Daoy (cell line): ENCODE data around the gene ACD. TPM values are rescaled to one million over a fixed set of nuclear protein-coding genes. Genes with fewer than 3 reads are reported as not detected.

Experiments used
- DNase-seq: peaks from one replicate; pipeline ENCODE4 v3.0.0-alpha.2; 2015; ENCODE audit warnings: low read depth
- total RNA-seq: library from RNA; depleted of rRNA; stranded (reverse); fragments of >200 nt; shearing (Covaris generic); gene quantifications from 2 replicates; pipeline ENCODE4 v1.2.3, GENCODE V29; 2014

ACD gene
- total RNA-seq, 1 experiment from 2014 or later, result 31.6 TPM

DNA sequence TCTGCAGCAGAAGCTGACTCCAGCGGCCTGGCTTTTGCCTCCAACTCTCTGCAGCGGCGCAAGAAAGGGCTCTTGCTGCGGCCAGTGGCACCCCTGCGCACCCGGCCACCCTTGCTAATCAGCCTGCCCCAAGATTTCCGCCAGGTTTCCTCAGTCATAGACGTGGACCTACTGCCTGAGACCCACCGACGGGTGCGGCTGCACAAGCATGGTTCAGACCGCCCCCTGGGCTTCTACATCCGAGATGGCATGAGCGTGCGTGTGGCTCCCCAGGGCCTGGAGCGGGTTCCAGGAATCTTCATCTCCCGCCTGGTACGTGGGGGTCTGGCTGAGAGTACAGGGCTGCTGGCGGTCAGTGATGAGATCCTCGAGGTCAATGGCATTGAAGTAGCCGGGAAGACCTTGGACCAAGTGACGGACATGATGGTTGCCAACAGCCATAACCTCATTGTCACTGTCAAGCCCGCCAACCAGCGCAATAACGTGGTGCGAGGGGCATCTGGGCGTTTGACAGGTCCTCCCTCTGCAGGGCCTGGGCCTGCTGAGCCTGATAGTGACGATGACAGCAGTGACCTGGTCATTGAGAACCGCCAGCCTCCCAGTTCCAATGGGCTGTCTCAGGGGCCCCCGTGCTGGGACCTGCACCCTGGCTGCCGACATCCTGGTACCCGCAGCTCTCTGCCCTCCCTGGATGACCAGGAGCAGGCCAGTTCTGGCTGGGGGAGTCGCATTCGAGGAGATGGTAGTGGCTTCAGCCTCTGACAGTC lies 2.0 kb upstream of the ACD start:
- DNase-seq, result no peak

DNA sequence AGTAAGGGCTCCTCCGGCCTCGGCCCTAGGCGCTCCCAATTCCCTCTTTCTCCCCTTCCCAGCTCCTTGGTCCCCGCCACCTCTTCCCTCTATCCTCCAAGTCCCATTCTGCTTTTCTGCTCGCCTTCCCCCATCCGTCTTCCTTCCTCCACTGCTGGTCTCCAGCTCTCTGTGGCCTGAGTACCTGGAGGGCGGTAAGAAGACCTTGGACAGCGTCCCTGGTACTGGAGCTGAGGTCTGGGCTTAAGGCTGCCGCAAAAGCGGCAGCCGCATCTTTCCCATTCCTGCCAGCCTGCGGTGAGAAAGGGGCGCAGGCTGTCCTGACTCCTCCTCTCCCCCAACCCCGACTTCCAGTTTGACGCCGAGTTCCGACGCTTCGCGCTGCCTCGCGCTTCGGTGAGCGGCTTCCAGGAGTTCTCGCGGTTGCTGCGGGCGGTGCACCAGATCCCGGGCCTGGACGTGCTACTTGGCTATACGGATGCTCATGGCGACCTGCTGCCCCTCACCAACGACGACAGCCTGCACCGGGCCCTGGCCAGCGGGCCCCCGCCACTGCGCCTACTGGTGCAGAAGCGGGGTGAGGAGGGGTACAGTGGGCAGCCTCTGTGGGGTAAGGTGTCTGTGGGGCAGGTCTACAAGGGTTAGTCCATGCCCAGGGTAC lies 1.2 kb upstream of the ACD start:
- DNase-seq, result peak; percentile 40

GRCh38 chr16:67660564-67661028 lies 536 bp upstream of the ACD start, which contains the start of gene PARD6A:
TSS of gene PARD6A (plus strand) at chr16:67660960. CDS start at chr16:67661039, 79 bp downstream.
- peak; percentile 93 for DNase-seq

DNA sequence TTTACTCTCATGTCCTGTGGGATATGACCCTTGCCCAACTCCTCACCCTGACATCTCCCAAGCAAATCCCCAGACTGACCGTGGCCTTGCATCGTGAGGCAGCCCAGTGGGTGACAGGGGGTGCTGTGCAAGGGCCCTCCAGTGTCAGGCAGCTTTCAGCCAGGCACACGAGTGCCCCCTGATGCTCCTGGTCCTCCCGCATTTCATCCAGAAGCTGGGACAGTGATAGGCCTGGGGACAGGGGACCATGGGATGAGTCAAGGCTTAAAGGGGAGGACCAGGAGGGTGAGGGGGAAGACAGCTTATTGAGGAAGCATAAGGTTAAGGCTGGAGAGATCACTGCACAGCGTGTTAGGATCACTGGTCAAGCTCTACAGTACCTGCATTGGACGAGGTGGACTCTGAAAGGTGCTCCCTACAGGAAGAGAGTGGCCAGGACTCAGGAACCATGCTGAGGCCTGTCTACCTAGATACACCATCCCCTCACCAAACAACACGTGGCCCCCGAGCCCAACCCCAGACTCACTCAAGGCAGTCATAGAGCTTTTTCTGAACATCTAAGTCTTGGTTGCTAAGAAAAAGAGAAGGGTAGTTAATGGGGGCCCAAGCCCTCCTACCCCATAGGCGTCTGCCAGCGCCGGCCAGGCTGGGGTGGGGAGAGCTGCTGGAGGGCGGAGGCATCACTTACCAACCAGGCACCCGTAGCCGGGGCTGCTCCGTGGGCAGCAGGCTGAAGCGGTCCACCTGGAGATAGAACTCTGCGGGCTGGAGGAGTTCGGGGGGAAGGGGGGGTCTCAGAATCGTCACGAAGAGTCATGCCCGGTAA lies 998 bp downstream of the ACD start:
- no peak for DNase-seq

GRCh38 chr16:67657751-67658518 lies 2.1 kb downstream of the ACD start:
- no peak for DNase-seq

DNA sequence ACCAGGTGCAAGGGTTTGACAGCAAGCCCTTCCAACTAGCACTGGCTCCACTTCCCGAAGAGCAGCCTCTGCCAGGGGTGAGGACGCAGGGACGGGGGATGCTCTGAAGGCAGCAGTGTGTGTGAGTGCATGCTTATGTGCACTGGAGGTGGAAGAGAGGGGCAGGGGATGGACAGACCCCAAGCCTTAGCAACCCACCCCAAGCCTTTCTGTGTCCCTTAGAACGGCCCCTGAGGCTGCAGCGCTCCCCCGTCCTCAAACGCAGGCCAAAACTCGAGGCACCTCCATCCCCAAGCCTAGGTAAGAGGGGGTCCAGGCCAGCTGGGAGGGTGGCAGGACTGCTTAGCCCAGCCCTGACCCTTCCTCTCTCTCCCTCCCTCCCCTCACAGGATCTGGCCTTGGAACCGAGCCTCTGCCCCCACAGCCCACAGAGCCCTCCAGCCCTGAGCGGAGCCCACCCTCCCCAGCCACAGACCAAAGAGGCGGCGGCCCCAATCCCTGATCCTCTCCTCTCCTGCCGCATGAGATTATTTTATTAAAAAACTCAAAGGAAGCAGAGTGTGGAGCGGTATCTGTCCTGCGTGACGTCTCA lies 2.9 kb downstream of the ACD start:
- DNase-seq, result no peak

GRCh38 chr16:67656344-67657016 lies 3.6 kb downstream of the ACD start:
- DNase-seq, result no peak

- DNase-seq, result no peak
These were observed 4.7 kb downstream of the ACD start for GRCh38 chr16:67655363-67655762.

DNA sequence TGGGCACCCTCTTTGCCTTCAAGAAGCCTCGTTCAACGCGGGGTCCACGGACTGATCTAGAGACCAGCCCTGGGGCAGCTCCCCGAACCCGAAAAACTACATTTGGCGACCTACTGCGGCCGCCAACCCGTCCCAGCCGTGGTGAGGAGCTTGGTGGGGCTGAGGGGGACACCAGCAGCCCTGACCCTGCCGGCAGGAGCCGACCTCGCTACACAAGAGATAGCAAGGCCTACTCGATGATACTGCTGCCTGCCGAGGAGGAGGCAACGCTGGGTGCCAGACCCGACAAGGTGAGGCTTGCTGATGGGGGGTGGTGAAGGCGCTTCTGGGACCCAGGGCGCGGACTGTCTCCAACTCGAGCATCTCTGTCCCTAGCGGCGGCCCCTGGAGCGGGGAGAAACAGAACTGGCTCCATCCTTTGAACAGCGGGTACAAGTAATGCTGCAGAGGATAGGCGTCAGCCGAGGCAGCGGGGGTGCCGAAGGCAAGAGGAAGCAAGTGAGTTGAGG lies 5.6 kb downstream of the ACD start:
- DNase-seq, result no peak

DNA sequence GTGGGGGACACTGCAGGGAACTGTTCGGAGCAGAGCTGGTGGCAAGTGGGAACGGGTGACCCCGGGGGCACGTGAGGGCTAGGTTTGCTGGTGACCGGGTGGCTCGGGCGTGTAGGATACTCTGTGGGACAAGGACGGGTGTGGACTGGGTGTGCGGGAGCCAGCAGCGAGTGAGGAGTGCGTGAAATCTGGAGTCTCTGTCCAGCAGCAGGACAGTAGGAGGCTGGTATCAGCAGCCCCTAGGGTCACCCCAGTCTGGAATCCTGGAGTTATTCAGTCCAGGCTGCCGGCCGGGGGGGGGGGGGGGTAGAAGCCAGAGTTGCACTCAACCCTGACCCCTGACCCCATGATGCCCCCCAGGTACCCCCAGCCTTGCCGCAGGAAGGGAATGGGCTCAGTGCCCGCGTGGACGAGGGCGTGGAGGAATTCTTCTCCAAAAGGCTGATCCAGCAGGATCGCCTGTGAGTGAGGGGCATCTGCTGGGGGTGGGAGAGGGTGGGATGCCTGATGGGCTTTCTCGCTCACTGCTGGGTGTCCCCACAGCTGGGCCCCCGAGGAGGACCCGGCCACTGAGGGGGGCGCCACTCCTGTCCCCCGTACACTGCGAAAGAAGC lies 6.2 kb downstream of the ACD start:
- no peak for DNase-seq

GRCh38 chr16:67653128-67653788 lies 6.8 kb downstream of the ACD start:
- no peak for DNase-seq

- DNase-seq, result peak; percentile 59
These were observed 7.4 kb downstream of the ACD start for GRCh38 chr16:67652578-67653127.

GRCh38 chr16:67651847-67652246 lies 8.2 kb downstream of the ACD start:
- no peak for DNase-seq

- DNase-seq, result no peak
These were observed 9.0 kb downstream of the ACD start for GRCh38 chr16:67651039-67651438.

GRCh38 chr16:67650023-67650422 lies 10.0 kb downstream of the ACD start:
- DNase-seq, result no peak

DNA sequence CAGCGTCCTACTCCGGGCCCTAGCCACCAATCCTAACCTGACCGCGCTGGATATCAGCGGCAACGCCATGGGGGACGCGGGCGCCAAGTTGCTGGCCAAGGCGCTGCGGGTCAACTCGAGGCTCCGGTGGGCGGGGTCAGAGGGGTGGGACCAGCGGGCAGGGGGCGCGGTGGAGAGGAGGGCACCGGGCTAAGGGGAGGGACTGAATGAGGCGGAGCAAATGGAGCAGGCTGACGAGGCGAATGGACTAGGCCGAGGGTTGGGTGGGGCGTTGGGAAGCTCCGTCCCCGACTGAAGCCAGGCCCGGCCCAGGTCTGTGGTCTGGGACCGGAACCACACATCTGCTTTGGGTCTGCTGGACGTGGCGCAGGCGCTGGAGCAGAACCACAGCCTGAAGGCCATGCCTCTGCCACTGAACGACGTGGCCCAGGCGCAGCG lies 10.5 kb downstream of the ACD start:
- DNase-seq, result peak; percentile 42

DNA sequence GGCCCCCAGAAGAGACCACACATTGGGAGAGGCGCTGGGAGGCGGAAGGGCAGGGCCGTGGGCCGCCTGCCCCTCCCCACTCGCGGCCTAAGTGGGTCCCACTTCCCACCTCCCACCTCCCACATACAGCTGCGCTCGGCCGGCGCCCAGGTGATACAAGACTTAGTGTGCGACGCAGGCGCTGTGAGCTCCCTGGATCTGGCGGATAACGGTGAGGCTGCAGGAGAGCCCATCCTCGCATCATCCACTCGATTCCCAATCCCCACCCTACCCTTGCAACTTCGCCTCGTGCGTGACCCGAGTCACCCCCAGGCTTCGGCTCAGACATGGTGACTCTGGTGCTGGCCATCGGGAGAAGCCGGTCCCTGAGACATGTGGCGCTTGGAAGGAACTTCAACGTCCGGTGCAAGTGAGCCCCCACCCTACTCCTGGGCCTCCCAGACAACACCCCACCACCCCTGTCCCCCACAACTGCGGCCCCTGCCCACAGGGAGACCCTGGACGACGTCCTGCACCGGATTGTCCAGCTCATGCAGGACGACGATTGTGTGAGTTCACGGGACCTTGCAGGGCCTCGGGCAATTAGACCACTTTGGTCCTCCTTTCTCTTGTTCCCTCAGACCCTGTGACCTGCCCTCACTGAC lies 11.2 kb downstream of the ACD start:
- no peak for DNase-seq

DNA sequence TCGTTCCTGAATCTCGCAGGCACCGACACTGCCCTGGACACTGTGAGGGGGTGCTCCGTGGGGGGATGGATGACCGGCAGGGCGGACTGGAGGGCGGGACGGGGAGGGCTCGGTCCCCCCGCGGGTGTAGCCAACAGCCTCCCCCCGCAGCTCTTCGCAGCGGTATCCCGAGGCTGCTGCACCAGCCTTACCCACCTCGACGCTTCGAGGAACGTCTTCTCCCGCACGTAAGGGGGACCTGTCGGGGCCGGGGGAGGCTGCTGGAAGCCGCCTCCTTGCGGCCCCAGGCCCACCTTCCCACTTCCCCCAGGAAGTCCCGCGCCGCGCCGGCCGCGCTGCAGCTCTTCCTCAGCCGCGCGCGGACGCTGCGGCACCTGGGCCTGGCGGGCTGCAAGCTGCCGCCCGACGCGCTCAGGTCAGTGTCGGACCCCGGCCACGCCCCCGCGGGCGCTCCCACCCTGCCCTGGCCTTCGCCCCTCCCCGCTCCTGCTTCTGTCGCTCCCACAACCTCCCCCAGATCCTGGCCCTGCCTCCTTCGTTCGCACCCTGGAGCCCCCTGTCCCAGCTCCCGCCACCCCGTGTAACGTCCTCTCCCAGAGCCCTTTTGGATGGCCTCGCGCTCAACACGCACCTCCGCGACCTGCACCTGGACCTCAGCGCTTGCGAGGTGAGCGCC lies 11.8 kb downstream of the ACD start:
- no peak for DNase-seq
